Caki2 (cell line): ENCODE results near the gene FLNB. TPM values are rescaled to one million over a fixed set of nuclear protein-coding genes. Genes with fewer than 3 reads are reported as not detected.

Experiments used
- DNase-seq: peaks from one replicate; pipeline ENCODE4 v3.0.0-alpha.2; 2015; ENCODE audit warnings: low read depth
- in situ Hi-C: cut with HindIII; loops from 2 replicates; pipeline ENCODE4 v1.10.0; 2016; ENCODE audit warnings: low sequenced_read_pairs, low pct_unique_long_range_greater_than_20kb, mixed read lengths
- total RNA-seq: library from RNA; depleted of rRNA; stranded (reverse); fragments of >200 nt; shearing (Covaris generic); gene quantifications from 2 replicates; pipeline ENCODE4 v1.2.3, GENCODE V29; 2014; ENCODE audit warnings: low replicate concordance; rRNA removed

The FLNB gene, protein sequence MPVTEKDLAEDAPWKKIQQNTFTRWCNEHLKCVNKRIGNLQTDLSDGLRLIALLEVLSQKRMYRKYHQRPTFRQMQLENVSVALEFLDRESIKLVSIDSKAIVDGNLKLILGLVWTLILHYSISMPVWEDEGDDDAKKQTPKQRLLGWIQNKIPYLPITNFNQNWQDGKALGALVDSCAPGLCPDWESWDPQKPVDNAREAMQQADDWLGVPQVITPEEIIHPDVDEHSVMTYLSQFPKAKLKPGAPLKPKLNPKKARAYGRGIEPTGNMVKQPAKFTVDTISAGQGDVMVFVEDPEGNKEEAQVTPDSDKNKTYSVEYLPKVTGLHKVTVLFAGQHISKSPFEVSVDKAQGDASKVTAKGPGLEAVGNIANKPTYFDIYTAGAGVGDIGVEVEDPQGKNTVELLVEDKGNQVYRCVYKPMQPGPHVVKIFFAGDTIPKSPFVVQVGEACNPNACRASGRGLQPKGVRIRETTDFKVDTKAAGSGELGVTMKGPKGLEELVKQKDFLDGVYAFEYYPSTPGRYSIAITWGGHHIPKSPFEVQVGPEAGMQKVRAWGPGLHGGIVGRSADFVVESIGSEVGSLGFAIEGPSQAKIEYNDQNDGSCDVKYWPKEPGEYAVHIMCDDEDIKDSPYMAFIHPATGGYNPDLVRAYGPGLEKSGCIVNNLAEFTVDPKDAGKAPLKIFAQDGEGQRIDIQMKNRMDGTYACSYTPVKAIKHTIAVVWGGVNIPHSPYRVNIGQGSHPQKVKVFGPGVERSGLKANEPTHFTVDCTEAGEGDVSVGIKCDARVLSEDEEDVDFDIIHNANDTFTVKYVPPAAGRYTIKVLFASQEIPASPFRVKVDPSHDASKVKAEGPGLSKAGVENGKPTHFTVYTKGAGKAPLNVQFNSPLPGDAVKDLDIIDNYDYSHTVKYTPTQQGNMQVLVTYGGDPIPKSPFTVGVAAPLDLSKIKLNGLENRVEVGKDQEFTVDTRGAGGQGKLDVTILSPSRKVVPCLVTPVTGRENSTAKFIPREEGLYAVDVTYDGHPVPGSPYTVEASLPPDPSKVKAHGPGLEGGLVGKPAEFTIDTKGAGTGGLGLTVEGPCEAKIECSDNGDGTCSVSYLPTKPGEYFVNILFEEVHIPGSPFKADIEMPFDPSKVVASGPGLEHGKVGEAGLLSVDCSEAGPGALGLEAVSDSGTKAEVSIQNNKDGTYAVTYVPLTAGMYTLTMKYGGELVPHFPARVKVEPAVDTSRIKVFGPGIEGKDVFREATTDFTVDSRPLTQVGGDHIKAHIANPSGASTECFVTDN (N-terminal part only)
- 173 and 197 TPM in 2 replicates for total RNA-seq

DNA sequence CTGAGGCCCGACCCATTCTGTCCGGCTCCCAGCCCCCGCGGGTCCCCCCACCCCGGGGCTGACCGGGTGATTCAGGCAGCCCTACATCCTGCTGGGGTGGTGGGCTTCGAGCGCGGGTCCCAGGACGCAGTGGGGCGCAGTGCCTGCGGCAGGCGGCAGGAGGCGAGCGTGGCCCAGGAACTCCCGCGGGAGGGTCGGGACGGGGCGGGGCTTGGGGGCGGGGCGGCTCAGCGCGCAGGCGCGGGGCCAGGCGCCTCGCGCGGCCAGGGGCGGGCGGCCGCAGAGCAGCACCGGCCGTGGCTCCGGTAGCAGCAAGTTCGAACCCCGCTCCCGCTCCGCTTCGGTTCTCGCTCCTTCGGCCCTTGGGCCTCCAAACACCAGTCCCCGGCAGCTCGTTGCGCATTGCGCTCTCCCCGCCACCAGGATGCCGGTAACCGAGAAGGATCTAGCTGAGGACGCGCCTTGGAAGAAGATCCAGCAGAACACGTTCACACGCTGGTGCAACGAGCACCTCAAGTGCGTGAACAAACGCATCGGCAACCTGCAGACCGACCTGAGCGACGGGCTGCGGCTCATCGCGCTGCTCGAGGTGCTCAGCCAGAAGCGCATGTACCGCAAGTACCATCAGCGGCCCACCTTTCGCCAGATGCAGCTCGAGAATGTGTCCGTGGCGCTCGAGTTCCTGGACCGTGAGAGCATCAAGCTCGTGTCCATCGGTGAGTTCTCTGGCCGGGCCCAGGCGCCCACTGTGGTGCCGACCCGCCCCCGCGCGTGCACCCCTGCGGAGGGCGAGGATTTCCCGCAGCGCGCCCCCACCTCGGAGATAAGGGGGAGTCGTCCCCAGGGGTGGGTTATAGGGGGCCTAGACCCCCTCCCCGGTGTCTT, at the start of gene FLNB:
Gene FLNB (plus strand): TSS at position 282 of the 885 bp plus-strand sequence. CDS start 143 bp downstream, at position 425.
- in situ Hi-C loops, result loop anchor here (25.0 kb wide), 1 partner anchor 154 kb away; no protein-coding TSS in a partner anchor
- peak; percentile 59 for DNase-seq

DNA sequence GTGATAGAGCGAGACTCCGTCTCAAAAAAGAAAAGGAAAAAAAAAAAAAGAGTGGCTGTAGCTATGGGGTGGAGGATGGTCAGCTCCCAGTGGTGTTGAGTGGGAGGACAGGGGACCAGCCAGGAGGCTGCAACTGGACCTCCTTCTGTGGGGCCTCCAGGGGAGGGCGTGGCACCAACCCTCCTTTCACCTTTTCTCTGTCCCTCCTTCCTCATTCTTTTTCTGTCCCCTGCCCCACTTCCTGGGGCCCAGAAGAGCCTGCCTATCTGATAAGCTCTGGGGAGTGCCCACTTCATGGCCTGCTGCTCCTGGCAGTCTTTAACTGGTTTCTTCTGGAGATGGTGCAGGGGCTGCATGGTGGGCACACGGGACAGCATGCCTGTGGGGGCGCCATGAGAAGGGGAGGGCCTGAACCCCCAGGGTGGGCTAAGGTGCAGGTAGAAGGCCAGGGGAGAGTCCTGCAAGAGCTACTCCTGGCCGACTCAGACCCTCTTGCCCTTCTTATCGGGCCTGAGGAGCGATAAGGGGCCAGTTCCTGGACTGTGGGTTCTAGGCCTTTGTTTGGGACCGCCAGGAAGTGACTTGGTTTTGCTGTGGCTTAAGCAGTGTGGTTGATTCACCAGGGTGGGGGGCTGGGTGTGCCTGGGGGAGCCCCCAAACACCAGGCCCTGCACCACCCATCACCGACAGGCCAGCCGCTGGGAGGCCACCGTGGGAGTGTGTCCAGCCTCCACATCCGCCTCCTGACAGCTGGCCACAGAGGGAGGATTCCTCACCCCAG, 49.4 kb upstream of the FLNB start:
- in situ Hi-C loops, result no loop called here
- peak; percentile 64 for DNase-seq

DNA sequence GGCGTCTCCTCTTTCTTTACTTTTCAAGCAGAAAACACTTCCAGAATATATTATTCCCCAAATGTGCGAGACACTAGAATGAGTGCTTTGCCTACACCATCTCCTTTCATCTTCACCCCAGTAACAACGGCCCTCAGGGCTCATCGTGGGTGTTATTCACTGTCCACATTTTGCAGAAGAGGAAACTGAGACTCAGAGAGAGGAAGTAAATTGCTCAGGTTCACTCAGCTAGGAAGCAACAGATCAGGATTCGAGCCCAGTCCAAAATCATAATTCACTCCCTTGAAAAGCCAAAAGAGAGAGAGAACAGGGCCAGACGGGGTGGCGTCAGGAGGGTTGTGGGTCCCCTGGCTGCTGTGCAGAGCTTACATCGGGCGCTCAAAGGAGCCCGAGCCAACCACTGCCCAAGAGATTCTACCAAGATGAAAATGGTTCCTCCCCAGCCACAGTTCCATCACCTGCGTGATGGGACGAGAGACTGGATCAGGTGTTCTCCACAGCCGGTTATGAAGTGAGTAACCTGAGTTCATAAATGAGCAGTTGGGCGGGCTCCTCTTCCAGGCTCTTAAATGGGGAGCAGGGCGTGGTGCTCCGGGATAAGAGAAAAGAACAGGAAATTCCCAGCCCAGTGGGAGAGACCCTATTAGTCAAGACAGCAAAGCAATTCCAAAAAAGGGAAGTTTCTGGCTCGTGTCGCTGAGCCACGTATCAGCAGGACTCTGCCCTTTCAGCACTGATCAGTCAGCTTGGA, 48.6 kb upstream of the FLNB start:
- in situ Hi-C loops, result no loop called here
- no peak for DNase-seq

DNA sequence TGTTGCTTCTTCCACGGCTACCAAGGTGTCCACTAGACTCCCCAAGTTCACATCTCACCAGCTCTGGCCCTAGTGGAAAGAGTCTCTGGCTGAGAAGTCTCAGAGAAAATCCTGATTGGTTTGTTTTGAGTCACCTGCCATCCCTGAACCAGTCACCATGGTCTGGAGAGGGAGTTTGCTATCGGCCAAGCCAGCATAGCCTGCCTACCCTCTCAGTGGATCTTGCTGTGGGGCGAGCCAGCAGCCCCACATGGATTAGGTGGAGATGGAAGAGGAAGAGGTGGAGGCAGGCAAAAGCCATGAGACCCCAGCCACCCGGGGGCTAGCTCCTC, 48.1 kb upstream of the FLNB start:
- DNase-seq, result no peak
- in situ Hi-C loops, result no loop called here

DNA sequence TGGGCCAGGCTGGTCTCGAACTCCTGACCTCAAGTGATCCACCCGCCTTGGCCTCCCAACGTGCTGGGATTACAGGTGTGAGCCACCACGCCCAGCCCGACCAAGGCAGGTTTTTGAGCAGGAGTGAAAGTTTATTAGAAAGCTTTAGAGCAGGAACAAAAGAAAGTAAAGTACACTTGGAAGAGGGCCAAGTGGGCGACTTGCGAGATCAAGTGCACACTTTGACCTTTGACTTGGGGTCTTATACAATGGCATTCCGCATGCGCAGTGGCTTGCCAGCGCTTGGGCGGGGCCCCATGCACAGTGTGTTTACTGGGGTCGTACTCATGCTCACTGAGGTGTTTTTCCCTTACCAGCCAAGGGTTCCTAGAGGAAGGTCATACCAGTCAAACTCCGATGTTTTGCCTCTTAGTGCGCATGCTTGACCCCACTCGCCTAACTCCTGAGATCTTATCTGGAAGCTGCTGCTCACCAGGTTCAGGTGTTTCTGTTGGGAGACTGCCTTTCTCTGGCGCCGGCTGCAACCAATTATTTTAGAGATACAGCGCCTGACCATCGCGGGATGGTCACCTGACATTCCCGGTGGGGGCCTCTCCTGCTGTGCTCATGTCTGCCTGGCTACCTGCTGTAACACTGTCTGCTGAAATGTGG, 46.9 kb upstream of the FLNB start:
- no peak for DNase-seq
- in situ Hi-C loops, result no loop called here

DNA sequence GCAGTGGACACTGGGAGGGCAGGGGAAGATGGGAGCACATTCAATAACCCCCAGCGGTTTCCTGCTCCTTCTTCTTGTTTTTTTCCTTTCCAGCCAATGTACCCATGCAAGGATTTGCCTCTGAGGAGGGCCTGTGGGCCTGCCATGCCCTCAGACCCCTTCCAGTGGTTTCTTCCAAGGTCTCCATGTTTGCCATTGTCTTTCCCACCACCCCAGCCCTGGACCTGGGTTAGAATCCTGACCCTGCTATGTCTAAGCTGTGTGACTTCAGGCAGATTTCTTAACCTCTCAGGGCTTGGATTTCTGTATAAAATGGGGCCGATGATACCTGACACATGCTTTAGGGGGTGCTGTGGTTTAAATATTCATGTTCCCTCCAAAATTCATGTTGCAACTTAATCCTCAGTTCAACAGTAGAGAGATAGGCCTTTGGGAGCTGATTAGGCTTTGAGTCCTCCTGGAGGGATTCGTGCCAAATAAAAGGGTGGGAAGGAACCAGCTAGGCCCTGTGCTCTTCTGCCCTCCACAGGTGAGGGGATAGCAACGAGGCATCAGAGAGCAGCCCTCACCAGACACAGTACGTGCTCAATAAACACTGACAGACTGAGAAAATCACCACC, 46.3 kb upstream of the FLNB start:
- no peak for DNase-seq
- in situ Hi-C loops, result no loop called here

DNA sequence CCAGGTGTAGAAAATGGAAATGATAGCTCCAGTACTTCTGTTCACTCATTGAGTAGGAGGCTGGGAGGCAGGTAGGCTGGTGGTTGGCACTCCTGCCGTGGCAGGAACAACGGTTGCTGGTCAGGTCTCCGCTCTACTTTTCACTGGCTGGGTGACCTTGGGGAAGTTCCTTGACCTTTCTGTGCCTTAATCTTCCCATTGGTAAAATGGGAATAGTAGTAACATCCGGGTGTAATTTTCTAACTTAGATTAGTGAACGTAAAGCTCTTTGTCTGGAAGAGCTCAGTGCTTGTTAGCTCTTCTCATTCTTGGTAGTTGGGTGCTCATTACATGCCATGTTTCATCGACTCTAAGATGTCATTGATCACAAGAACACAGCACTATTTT, 45.8 kb upstream of the FLNB start:
- in situ Hi-C loops, result no loop called here

DNA sequence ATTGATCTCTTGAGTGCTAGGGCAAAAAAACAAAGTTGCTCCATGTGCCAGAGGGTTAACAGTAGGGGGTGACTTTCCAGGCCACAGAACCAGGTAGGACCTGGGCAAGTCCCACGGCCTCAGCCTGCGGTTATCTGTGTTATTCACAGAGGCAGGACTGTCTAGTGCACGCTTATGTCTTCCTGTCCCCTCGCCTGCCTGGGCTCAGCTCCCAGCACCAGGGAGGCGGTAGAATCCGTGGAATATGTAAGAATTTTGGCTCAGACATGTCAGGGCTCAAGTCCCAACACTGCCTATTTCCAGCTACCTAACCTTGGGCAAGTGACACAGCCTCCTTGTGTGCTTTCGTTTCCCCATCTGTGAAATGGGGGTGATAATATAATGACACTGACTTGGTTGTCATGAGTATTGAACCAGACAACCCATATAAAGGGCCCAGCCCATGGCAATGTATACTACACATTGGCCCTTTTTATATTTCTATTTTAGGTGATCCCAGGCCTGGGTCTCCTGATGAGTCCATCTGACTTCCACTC, 44.3 kb upstream of the FLNB start:
- in situ Hi-C loops, result no loop called here
- DNase-seq, result no peak

More for the DNA sequence above, 45.8 kb upstream of the FLNB start:
- DNase-seq, result no peak

DNA sequence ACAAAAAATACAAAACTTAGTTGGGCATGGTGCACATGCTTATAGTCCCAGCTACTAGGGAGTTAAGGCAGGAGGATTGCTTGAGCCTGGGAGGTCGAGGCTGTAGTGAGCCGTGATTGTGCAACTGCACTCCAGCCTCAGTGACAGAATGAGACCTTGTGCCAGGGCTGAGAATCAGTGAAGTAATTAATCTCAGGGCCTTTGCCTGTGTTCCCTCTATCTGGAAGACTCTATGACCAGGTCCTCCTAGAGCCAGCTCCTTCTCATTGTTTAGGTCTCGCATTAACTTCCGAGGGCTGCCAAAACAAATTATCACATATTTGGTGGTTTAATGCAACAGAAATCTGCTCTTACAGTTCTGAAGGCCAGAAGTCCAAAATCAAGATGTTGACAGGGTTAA, 41.4 kb upstream of the FLNB start:
- DNase-seq, result no peak
- in situ Hi-C loops, result no loop called here

DNA sequence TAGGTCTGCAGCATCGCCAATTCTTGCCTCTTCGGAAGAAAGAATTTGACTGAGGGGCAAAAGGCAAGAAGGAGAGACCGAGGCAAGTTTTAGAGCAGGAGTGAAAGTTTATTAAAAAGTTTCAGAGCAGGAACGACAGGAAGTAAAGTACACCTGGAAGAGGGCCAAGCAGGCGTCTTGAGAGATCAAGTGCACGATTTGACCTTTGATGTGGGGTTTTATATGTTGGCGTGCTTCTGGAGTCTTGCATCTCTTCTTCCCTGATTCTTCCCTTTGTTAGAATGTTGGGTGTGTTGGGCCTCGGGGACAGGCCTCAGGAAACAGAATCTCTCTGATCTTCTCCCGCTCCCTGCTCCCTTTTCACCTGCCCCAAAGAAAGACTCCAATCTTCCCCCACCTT, 40.6 kb upstream of the FLNB start:
- in situ Hi-C loops, result no loop called here
- DNase-seq, result no peak

DNA sequence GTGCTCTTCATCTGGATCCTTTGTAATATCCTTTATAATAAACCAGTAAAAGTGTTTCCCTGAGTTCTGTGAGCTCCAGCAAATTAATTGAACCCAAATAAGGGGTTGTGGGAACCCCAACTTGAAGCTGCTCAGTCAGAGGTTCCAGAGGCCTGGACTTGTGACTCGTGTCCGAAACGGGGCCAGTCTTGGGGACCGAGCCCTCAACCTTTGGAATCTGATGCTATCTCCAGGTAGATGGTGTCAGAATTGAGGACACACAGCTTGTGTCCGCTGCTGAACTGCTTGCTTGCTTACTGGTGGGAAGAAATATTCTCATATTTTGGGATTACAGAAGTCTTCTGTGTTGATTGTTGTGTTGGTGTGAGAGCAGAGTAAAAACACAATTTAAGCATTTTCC, 39.7 kb upstream of the FLNB start:
- DNase-seq, result no peak
- in situ Hi-C loops, result no loop called here

DNA sequence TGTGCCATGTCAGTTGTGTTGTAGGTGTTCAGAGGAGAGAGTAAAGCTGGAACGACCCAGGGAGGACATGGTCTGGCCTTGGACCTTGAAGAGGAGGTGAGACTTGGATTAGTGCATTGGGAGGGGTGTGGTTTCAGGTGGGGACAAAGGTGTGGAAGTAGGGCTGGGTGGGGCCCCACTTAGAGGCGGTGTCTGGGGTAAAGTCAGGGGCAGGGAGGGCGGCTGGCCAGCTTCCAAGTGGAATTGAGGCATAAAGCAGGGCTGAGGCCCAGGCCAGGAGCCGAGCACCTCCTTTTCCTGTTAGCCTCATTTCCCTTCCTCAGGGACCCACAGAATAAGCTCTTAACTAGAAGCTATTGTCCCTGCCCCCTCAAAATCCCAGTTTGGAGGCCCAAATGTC, 36.2 kb upstream of the FLNB start:
- in situ Hi-C loops, result no loop called here
- no peak for DNase-seq

DNA sequence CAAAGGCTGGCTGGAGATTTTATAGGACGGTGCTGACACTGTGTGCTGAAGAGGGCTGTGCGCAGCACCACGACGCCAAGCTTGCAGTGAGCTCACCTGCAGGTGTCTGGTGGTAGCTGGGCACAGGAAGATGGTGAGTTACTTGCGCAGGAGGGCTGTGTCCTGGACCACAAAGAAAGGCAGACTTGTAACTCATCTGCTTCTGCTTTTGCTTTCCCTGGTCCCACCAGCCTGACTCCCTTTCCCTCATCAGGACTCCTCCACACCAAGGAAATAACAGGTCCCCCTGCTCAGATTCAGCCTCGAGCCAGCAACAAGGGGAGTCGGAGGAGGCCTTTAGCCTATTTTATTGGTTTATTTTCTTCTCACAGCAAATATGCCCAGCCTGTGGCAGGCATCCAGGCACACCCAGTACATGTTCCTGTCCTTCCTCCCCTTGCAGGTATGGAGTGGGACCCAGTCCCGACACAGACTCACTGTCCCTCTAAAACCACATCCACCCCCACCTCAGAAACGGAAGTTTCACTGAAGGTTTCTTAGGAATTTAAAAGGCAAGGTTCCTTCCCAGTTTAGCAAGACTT, 35.6 kb upstream of the FLNB start:
- in situ Hi-C loops, result no loop called here
- no peak for DNase-seq

DNA sequence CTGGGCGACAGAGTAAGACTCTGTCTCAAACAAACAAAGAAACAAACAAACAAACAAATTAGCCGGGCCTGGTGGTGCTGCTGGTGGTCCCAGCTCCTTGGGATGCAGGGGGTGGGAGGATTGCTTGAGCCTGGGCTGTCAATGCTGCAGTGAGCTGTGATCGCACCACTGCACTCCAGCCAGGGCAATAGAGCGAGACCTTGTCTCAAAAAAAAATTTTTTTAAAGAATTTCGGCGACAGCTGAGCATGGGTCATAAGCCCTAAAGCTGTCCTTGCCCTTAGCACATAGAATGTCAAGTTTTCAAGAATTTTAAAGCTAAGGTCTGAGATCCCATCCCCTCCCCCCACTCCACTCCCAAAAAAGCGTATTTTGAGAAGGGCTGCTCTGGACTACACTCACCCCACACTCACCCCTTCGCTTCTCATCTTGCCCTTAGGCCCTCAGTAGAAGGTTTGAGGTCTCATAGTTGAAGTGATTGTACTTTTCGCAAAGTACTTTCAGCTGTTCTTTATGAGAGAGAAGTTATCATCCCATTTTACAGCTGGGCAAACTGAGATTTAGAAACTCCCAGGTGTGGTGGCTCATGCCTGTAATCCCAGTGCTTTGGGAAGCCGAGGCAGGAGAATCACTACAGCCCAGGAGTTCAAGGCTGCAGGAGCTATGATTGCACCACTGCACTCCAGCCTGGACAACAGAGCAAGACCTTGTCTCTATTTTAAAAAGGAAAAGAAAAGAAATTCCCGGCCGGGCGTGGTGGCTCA, 34.3 kb upstream of the FLNB start:
- DNase-seq, result no peak
- in situ Hi-C loops, result no loop called here
